ENCODE measurements around the gene PSMA1. TPM values are rescaled to one million over a fixed set of nuclear protein-coding genes. Genes with fewer than 3 reads are reported as not detected.

The PSMA1 gene
- total and polyA plus RNA-seq, 2 of the 13 experiments (the other 11 are each of a cell fraction or from before 2014, with no cell fraction given) = 188 to 229 TPM

DNA sequence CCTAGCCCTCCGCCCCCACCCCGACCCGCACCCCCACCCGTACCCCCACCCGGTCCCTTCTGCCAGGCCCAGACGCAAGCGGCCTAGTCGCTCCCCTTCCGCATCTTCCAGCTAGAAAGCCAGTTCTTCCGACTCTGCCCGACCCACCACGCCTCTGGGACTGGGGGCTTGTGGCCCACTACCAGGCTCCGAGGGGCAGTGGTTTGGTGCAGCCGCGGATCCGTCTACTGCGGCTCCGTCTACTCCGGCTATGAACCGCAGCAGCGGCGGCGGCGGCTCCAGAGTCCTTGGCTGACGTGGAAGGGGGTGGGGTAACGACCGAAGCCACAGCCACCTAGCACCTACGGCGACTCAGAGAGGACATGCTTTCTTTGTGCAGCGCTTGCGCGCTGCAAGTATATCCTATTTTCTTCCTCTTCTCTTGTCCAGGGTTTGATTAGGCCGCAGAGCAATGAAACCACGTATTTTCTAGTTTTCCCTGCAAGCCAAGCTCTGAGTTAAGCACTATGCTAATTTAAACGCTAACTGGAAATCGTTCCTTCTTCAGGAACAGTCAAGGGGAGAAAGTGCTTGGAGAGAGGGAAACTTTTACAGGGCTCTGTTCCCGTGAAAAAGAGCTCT, 20.5 kb downstream of the PSMA1 start, which contains the start of gene COPB1 (continued):
- TF ChIP-seq, protein P1, sequence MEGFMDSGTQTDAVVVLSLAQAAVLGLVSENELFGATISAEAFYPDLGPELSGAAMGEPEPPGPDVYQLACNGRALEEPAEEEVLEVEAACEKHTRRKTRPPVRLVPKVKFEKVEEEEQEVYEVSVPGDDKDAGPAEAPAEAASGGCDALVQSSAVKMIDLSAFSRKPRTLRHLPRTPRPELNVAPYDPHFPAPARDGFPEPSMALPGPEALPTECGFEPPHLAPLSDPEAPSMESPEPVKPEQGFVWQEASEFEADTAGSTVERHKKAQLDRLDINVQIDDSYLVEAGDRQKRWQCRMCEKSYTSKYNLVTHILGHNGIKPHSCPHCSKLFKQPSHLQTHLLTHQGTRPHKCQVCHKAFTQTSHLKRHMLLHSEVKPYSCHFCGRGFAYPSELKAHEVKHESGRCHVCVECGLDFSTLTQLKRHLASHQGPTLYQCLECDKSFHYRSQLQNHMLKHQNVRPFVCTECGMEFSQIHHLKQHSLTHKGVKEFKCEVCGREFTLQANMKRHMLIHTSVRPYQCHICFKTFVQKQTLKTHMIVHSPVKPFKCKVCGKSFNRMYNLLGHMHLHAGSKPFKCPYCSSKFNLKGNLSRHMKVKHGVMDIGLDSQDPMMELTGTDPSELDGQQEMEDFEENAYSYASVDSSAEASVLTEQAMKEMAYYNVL (CRISPR knock-in tag; IDR thresholded peaks at IDR 0.05; ENCODE audit: borderline replicate concordance) = peak; percentile 31; the same call in 1 of the 2 replicates
- TF ChIP-seq ZBTB25 (CRISPR knock-in tag; IDR thresholded peaks at IDR 0.05) (peak; percentile 44; the same call in 1 of the 2 replicates), GABPA (IDR thresholded peaks at IDR 0.05; ENCODE audit: low read depth, low read length) (no peak), GABPA (CRISPR knock-in tag; IDR thresholded peaks at IDR 0.05; ENCODE audit: low read depth) (peak; percentile 73), ZXDC (CRISPR knock-in tag; IDR thresholded peaks at IDR 0.05) (0 out of 2 replicates have a peak, but pooled peaks have one; percentile 18), MAFF (IDR thresholded peaks at IDR 0.05; ENCODE audit: low read depth, low read length) (no peak), UBTF (CRISPR knock-in tag; IDR thresholded peaks at IDR 0.05) (peak; percentile 44; the same call in 1 of the 2 replicates), ZNF570 (CRISPR knock-in tag; IDR thresholded peaks at IDR 0.05; ENCODE audit: borderline replicate concordance) (no peak), JUNB (CRISPR knock-in tag; IDR thresholded peaks at IDR 0.05; ENCODE audit: borderline replicate concordance) (no peak), IRF9 (CRISPR knock-in tag; IDR thresholded peaks at IDR 0.05; ENCODE audit: borderline replicate concordance) (peak; percentile 92; the same call in 1 of the 2 replicates), HNF1B (CRISPR knock-in tag; IDR thresholded peaks at IDR 0.05) (peak; percentile 77; the same call in 1 of the 2 replicates), HNF4G (IDR thresholded peaks at IDR 0.05; ENCODE audit: borderline replicate concordance, low read depth, low read length) (peak; percentile 24; the same call in 1 of the 2 replicates), HNF4G (CRISPR knock-in tag; IDR thresholded peaks at IDR 0.05; ENCODE audit: borderline replicate concordance, low read depth) (no peak), SOX5 (CRISPR knock-in tag; IDR thresholded peaks at IDR 0.05; ENCODE audit: borderline replicate concordance) (peak; percentile 51; the same call in 1 of the 2 replicates), AGO1 (IDR thresholded peaks at IDR 0.05; ENCODE audit: low read depth, low read length, poor library complexity, severe bottlenecking) (peak; percentile 66), ZNF557 (CRISPR knock-in tag; IDR thresholded peaks at IDR 0.05) (peak; percentile 68; the same call in 1 of the 2 replicates), ZNF3 (CRISPR knock-in tag; IDR thresholded peaks at IDR 0.05) (peak; percentile 27)
